GM12872 (cell line): ENCODE measurements around the gene EML4.

Experiments
- CTCF ChIP-seq: IDR thresholded peaks from 3 replicates; pipeline ENCODE4 v1.5.1; 2011; ENCODE audit warnings: low read depth, mild to moderate bottlenecking, low read length, moderate library complexity; ENCODE audit not compliant: insufficient read depth

The EML4 gene

GRCh38 chr2:42244520-42244919, 75.4 kb downstream of the EML4 start:
- no peak for TF ChIP-seq CTCF

DNA sequence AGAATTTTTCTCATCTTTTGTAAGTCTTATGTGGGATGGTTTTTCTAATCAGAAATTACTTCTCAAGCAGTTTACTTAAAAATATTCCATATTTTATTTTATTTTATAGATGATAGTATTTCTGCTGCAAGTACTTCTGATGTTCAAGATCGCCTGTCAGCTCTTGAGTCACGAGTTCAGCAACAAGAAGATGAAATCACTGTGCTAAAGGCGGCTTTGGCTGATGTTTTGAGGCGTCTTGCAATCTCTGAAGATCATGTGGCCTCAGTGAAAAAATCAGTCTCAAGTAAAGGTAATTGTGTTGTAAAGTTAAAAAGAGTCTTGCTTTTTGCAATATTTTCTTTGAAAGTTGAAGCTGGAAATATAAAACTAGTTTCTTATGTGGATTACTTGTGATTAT, 76.2 kb downstream of the EML4 start:
- no peak for TF ChIP-seq CTCF

DNA sequence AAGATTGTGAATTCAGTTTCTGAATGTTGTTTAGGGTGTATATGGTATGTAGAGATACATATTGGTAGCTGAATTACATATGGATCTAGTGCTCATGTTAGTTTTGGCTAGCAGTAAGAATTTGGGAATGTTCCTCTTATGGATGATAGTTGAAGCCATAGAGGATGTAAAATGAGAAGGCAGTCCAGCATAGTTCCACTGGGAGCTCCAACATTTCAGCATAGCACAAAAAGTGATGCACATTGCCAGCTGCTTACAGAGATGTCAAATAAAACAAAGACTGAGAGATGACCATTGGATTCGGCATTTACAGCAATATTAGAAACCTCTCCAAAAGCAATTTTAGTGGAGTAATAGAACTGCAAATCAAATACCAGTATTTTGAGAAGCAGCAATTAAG, 77.4 kb downstream of the EML4 start:
- TF ChIP-seq CTCF: no peak

DNA sequence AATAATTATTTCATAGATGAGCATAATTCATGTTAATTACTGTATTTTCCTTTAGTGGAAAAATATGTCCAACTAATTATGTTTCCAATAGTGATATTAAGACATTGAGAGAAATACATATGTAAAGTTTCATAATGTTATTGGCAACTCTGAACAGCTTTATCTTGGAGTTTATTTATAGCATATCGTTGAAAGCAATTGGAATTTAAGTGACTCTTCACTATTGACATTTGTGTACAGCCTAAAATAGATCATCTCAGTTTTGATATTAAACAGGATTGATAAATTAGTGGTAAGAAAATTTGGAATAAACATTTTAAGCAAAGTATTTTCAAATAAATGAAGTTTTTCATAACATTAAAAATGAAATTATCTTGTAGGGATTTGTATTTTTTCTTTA, 79.7 kb downstream of the EML4 start:
- TF ChIP-seq CTCF: no peak

- no peak for TF ChIP-seq CTCF
Observed at GRCh38 chr2:42249284-42249683, 80.1 kb downstream of the EML4 start.

GRCh38 chr2:42249887-42250286, 80.7 kb downstream of the EML4 start:
- TF ChIP-seq CTCF: no peak

DNA sequence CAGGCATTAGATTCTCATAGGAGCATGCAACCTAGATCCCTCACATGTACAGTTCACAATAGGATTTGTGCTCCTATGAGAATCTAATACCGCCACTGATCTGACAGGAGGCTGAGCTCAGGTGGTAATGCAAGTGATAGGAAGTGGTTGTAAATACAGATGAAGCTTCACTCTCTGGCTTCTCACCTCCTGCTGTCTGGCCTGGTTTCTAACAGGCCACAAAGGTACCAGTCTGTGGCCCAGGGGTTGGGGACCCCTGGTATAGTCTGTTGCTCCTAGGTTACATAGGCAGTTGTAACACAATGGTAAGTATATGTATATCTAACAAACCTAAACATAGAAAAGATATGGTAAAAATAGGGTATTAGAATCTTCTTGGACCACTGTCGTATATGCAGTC, 81.8 kb downstream of the EML4 start:
- no peak for TF ChIP-seq CTCF

GRCh38 chr2:42252464-42252863, 83.3 kb downstream of the EML4 start:
- TF ChIP-seq CTCF: no peak
